GM19397 (cell line): ENCODE data around the gene C19orf85.
"Not testable (repeated sequence)": the region's sequence is repeated elsewhere in the genome, so short reads cannot be mapped to it uniquely, and the experiment has no call there.

Experiments used
- ATAC-seq: cut with Tn5 transposase; IDR thresholded peaks from one replicate; pipeline ENCODE4 v1.9.1; 2021; ENCODE audit warnings: mild to moderate bottlenecking, moderate library complexity; ENCODE audit not compliant: unreplicated experiment

Gene C19orf85

GRCh38 chr19:55464662-55465054 is at the start of gene C19orf85:
Gene C19orf85, minus strand, starts transcription at chr19:55464751. Its CDS starts 197 bp downstream, at chr19:55464554.
- no peak for ATAC-seq

- ATAC-seq: no peak
Measured at GRCh38 chr19:55508120-55508519, 43.6 kb upstream of the C19orf85 start.

GRCh38 chr19:55504981-55505380 is 40.4 kb upstream of the C19orf85 start:
- ATAC-seq: no peak

GRCh38 chr19:55504252-55504603 is 39.7 kb upstream of the C19orf85 start:
- ATAC-seq: no peak

GRCh38 chr19:55503502-55504251 is 39.1 kb upstream of the C19orf85 start:
- peak; percentile 93 for ATAC-seq

GRCh38 chr19:55503157-55503501 is 38.6 kb upstream of the C19orf85 start:
- ATAC-seq: no peak

GRCh38 chr19:55502197-55502952 is 37.8 kb upstream of the C19orf85 start:
- ATAC-seq: no peak

GRCh38 chr19:55500368-55500952 is 35.9 kb upstream of the C19orf85 start:
- no peak for ATAC-seq

GRCh38 chr19:55498246-55498840 is 33.8 kb upstream of the C19orf85 start:
- ATAC-seq: no peak

GRCh38 chr19:55497763-55498162 is 33.2 kb upstream of the C19orf85 start:
- no peak for ATAC-seq

GRCh38 chr19:55496820-55497219 is 32.3 kb upstream of the C19orf85 start:
- not testable (repeated sequence) for ATAC-seq

GRCh38 chr19:55495646-55496349 is 31.2 kb upstream of the C19orf85 start:
- no peak for ATAC-seq

GRCh38 chr19:55494172-55494761 is 29.7 kb upstream of the C19orf85 start:
- ATAC-seq: no peak

- ATAC-seq: no peak
Measured at GRCh38 chr19:55493645-55494171, 29.2 kb upstream of the C19orf85 start.

GRCh38 chr19:55493052-55493644 is 28.6 kb upstream of the C19orf85 start:
- ATAC-seq: no peak

- ATAC-seq: no peak
Measured at GRCh38 chr19:55492362-55492944, 27.9 kb upstream of the C19orf85 start.

GRCh38 chr19:55491546-55492360 is 27.2 kb upstream of the C19orf85 start:
- ATAC-seq: no peak

- ATAC-seq: no peak
Measured at GRCh38 chr19:55490478-55491432, 26.2 kb upstream of the C19orf85 start.
